Loucy (cell line): Measurements from ENCODE around the gene SEMA5B.

Experiments used
- H2AFZ ChIP-seq: fragments of 200-600 bp; sonication (generic); 2 replicates; pipeline ENCODE4 v1.6.0; 2016; ENCODE audit warnings: antibody characterized with exemption, mild to moderate bottlenecking, low read length, moderate library complexity
- H3F3A ChIP-seq: fragments of 200-600 bp; 2 replicates; pipeline ENCODE4 v1.6.0; 2016; ENCODE audit warnings: antibody characterized with exemption, low read depth, mild to moderate bottlenecking
- H3K27me3 ChIP-seq: fragments of 200-600 bp; sonication (generic); 2 replicates; pipeline ENCODE4 v1.6.1; 2014; ENCODE audit warnings: low read length, mild to moderate bottlenecking; ENCODE audit not compliant: insufficient read depth, poor library complexity, severe bottlenecking
- H3K36me3 ChIP-seq: fragments of 200-600 bp; sonication (generic); 2 replicates; pipeline ENCODE4 v1.6.1; 2016; ENCODE audit warnings: low read length; ENCODE audit not compliant: insufficient read depth
- H3K4me1 ChIP-seq: fragments of 200-600 bp; sonication (generic); 2 replicates; pipeline ENCODE4 v1.5.1; 2014; ENCODE audit warnings: low read length, mild to moderate bottlenecking; ENCODE audit not compliant: insufficient read depth, poor library complexity, severe bottlenecking
- H3K4me2 ChIP-seq: fragments of 200-600 bp; sonication (generic); 2 replicates; pipeline ENCODE4 v1.6.0; 2014; ENCODE audit warnings: antibody characterized with exemption, low read length, low read depth, mild to moderate bottlenecking; ENCODE audit not compliant: poor library complexity, severe bottlenecking
- H3K4me3 ChIP-seq: fragments of 200-600 bp; sonication (generic); 2 replicates; pipeline ENCODE4 v1.5.1; 2014; ENCODE audit warnings: low read length, mild to moderate bottlenecking, mixed read lengths; ENCODE audit not compliant: poor library complexity, severe bottlenecking
- H3K79me2 ChIP-seq: fragments of 200-600 bp; sonication (generic); 2 replicates; pipeline ENCODE4 v1.6.1; 2014; ENCODE audit warnings: low read length; ENCODE audit not compliant: insufficient read depth
- H3K9ac ChIP-seq: fragments of 200-600 bp; sonication (generic); 2 replicates; pipeline ENCODE4 v1.6.0; 2014; ENCODE audit warnings: mild to moderate bottlenecking, low read depth, low read length, moderate library complexity; ENCODE audit not compliant: poor library complexity, severe bottlenecking
- H3K9me2 ChIP-seq: fragments of 200-600 bp; sonication (generic); replicated peaks from 2 replicates; pipeline ENCODE4 v1.6.1; 2016; ENCODE audit warnings: low read depth, low read length, mixed read lengths
- H3K9me3 ChIP-seq: fragments of 200-600 bp; sonication (generic); 2 replicates; pipeline ENCODE4 v1.6.1; 2014; ENCODE audit warnings: mild to moderate bottlenecking, antibody characterized with exemption, low read length, low read depth; ENCODE audit not compliant: insufficient read depth
- H4K20me1 ChIP-seq: fragments of 200-600 bp; sonication (generic); 2 replicates; pipeline ENCODE4 v1.6.0; 2014; ENCODE audit warnings: antibody characterized with exemption, low read length, mild to moderate bottlenecking; ENCODE audit not compliant: insufficient read depth, poor library complexity, severe bottlenecking
- EZH2phosphoT487 ChIP-seq: fragments of 200-600 bp; IDR thresholded peaks from 2 replicates; pipeline ENCODE4 v1.6.1; 2018; ENCODE audit warnings: antibody characterized with exemption, mild to moderate bottlenecking, moderate library complexity, borderline replicate concordance
- TF ChIP-seq, protein P1 (sequence below): fragments of 200-600 bp; sonication (generic); conservative IDR thresholded peaks from 2 replicates; pipeline ENCODE4 v1.5.1; 2014; ENCODE audit warnings: mild to moderate bottlenecking, antibody characterized with exemption, low read length

The SEMA5B gene

DNA sequence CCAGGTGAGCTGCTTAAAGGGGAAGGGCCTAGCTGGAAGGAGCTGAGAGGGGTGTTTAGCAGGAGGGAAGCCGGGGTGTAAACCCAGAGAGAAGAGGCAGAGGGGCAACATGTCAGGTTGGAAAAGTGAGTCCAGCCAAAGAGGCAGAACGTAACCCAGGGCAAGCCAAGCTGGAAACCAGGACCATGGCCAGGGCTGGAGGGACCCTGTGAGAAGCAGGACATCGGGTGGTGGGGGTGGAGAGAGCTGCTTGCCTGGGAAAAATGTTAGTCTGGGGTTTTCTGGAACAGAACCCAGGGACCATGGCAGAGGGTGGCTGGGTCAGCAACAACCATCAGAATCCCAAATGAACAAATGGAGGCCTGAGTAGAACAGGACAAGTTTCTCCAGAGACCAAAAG lies 32.6 kb downstream of the SEMA5B start:
- H3K4me2 ChIP-seq: no peak overlapping the region
- H3K4me3 ChIP-seq: no peak overlapping the region
- no peaks in the 10 kb centered on the region for H4K20me1 ChIP-seq
- TF ChIP-seq, protein P1, sequence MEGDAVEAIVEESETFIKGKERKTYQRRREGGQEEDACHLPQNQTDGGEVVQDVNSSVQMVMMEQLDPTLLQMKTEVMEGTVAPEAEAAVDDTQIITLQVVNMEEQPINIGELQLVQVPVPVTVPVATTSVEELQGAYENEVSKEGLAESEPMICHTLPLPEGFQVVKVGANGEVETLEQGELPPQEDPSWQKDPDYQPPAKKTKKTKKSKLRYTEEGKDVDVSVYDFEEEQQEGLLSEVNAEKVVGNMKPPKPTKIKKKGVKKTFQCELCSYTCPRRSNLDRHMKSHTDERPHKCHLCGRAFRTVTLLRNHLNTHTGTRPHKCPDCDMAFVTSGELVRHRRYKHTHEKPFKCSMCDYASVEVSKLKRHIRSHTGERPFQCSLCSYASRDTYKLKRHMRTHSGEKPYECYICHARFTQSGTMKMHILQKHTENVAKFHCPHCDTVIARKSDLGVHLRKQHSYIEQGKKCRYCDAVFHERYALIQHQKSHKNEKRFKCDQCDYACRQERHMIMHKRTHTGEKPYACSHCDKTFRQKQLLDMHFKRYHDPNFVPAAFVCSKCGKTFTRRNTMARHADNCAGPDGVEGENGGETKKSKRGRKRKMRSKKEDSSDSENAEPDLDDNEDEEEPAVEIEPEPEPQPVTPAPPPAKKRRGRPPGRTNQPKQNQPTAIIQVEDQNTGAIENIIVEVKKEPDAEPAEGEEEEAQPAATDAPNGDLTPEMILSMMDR: no peak
- no peak for TF ChIP-seq EZH2phosphoT487
- H3F3A ChIP-seq: no peaks in the 10 kb centered on the region
- H3K9ac ChIP-seq: no peak overlapping the region
- no peaks in the 10 kb centered on the region for H3K4me1 ChIP-seq
- peaks cover 28% of the 10 kb centered on the region for H3K27me3 ChIP-seq
- no peaks in the 10 kb centered on the region for H3K36me3 ChIP-seq
- no peaks in the 10 kb centered on the region for H3K79me2 ChIP-seq
- no peak overlapping the region for H2AFZ ChIP-seq
- no peaks in the 10 kb centered on the region for H3K9me2 ChIP-seq
- H3K9me3 ChIP-seq: no peaks in the 10 kb centered on the region

DNA sequence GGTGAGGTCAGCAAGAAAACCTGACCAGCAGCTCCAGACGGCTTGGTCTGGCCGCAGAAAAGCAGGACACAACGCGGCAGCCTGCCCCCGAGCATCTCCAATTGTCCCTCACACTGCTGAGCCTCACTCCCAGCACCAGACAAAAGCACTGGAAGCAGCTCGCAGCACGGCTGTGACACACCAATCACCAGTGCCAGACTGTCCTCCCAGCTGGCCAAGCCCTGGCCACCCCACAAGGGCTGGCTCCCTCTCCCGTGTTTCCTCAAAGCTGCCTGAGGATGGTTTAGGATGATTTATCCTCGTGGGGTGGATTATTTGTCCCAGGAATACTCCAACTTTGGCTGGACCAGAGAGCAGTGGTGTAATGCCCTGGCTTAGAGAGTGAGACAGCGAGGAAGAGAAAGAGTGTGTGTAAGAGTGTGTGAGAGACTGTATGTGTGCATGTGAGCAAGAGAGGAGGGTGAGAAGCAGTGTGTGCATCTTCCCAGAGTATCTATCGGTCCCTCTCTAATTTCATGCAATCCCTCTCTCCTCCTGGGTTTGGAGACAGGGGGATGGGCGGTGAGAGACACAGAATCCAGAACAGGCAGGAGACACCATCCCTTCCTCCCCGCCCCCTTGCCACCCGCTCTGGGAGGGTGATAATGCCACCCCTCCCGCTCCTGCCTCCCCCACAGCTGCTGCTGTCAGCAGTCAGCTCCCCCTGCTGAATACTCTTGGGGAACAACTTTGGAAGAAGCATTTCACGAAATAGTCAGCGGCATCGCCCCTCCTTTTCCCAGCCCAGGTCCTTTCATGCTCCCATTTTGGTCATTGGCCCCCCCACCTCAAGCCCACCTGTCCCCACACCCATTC lies 34.2 kb downstream of the SEMA5B start:
- H2AFZ ChIP-seq: no peak overlapping the region
- no peak overlapping the region for H3K4me3 ChIP-seq
- no peaks in the 10 kb centered on the region for H3K79me2 ChIP-seq
- H3K9me2 ChIP-seq: no peaks in the 10 kb centered on the region
- no peaks in the 10 kb centered on the region for H4K20me1 ChIP-seq
- no peaks in the 10 kb centered on the region for H3K36me3 ChIP-seq
- peaks cover 44% of the 10 kb centered on the region for H3K27me3 ChIP-seq
- H3K4me2 ChIP-seq: no peak overlapping the region
- no peaks in the 10 kb centered on the region for H3K4me1 ChIP-seq
- H3F3A ChIP-seq: no peaks in the 10 kb centered on the region
- no peak overlapping the region for H3K9ac ChIP-seq
- TF ChIP-seq, protein P1: no peak
- no peak for TF ChIP-seq EZH2phosphoT487
- H3K9me3 ChIP-seq: no peaks in the 10 kb centered on the region

DNA sequence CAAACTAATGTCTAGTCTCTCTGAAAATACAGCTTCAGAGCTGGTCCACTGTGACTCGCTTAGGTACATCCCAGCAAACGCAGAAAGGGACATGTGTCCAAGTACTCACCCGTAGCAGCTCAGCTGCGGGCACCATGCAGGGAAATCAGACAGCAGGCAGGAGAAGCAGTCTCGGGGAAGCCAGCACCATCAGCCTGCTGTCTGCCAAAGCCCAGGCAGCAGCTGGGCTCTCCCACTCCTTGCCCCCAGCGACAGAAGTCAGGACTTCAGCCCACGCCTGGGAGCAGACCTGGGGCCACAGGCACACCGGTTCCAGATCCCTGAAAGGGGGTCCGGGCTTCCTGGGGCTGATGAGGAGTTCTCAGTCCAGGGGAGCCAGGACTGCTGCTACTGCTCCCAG lies 34.9 kb downstream of the SEMA5B start:
- Histone ChIP-seq H3K9me3 (no peaks in the 10 kb centered on the region), H4K20me1 (no peaks in the 10 kb centered on the region), H3F3A (no peaks in the 10 kb centered on the region), H3K4me3 (no peak overlapping the region), H2AFZ (no peak overlapping the region), H3K27me3 (peaks cover 51% of the 10 kb centered on the region), H3K9me2 (no peaks in the 10 kb centered on the region), H3K36me3 (no peaks in the 10 kb centered on the region), H3K4me2 (no peak overlapping the region), H3K9ac (no peak overlapping the region), H3K79me2 (no peaks in the 10 kb centered on the region), H3K4me1 (no peaks in the 10 kb centered on the region)
- TF ChIP-seq, protein P1: no peak
- no peak for TF ChIP-seq EZH2phosphoT487
